T47D (cell line): ENCODE results near the gene SLC12A9.
"Not testable (repeated sequence)": the region's sequence is repeated elsewhere in the genome, so short reads cannot be mapped to it uniquely, and the experiment has no call there.

Experiments
- DNase-seq, 2 experiments: peaks; one replicate each; pipeline versions ENCODE4 v3.0.0 to v3.0.0-alpha.2; 2011 to 2012; ENCODE audit warnings: low read depth in 1 of 2, low spot score in 1 of 2
- JUND ChIP-seq: IDR thresholded peaks from 2 replicates; pipeline ENCODE4 v1.6.1; 2012; ENCODE audit warnings: low read depth
- in situ Hi-C: cut with HindIII; loops from 2 replicates; pipeline ENCODE4 v1.10.0; 2016; ENCODE audit warnings: low sequenced_read_pairs, low pct_unique_long_range_greater_than_20kb

SLC12A9 gene

DNA sequence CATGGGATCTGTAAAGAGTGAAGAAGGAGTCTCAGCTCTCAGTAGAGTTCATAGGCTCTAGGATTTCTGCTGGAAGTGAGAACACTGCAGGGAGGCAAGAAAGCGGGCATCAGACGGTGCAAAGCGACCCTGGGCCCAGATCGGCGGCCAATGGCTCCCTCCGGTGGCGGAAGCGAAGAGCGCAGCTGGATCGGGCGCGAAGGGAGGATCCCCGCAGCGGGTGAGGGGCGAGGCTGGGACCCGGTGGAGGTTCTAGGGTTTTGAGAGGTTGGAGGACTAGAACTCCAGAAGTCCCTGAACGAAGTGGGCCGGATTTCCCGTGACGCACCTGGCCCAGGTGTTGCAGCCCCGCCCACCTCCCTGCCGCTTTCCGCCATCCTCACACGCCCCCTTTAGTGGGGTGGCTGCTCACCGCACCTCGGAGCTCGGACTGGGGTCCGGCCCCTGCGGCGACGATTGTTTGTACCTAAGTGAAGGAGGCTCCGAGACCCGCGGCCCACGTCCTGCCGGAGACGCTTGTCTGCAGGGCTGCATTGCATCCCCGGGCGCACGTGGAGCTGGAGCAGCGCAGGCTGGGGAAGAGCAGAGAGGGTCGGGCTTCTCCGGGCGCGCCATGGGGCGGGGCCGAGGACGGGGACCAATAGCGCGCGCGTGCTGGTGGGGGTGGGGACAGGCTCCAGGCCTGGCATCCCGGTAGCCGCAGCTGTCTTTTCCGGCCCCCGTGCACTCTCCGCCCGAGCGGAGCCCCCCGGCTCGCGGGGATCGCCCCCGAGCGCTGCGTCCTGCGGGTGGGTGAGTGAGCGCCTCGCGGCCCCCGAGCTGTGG lies at the start of gene SLC12A9:
Gene SLC12A9 (plus strand): TSS at position 666 of the 825 bp plus-strand sequence. CDS start 1,485 bp downstream, outside the sequence.
- DNase-seq = peak; percentile 87 to 93
- no peak for TF ChIP-seq JUND
- in situ Hi-C loops = no loop called here

DNA sequence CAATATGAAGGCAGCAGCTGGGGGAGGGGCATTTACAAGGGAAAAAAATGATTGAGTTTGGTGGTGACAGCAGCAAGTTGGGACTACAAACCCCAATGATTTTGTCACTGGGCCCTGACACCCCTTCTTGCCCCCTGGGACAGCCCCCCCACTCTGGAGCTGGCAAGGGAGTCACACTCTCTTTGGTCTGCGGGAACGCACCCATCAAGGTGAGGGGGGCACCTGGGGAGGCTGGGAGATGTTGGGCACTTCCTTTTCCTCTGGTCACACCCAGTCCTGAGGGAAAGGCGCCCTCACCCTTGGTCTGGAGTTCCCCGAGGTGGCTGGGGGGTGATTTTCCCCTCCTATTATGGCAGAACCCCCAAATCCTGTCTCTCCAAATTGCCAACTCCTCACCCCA lies 49.6 kb upstream of the SLC12A9 start:
- in situ Hi-C loops = no loop called here
- no peak for DNase-seq
- no peak for TF ChIP-seq JUND

- TF ChIP-seq JUND = no peak
- in situ Hi-C loops = no loop called here
- DNase-seq = peak; percentile 76
Observed at GRCh38 chr7:100803398-100804161, 48.9 kb upstream of the SLC12A9 start.

- no peak for DNase-seq
- in situ Hi-C loops = no loop called here
Observed at GRCh38 chr7:100804681-100805431, 47.7 kb upstream of the SLC12A9 start.

GRCh38 chr7:100806276-100806675 lies 46.2 kb upstream of the SLC12A9 start:
- TF ChIP-seq JUND = no peak
- in situ Hi-C loops = no loop called here
- DNase-seq = no peak

More at GRCh38 chr7:100804681-100805431, 47.7 kb upstream of the SLC12A9 start:
- TF ChIP-seq JUND = no peak

DNA sequence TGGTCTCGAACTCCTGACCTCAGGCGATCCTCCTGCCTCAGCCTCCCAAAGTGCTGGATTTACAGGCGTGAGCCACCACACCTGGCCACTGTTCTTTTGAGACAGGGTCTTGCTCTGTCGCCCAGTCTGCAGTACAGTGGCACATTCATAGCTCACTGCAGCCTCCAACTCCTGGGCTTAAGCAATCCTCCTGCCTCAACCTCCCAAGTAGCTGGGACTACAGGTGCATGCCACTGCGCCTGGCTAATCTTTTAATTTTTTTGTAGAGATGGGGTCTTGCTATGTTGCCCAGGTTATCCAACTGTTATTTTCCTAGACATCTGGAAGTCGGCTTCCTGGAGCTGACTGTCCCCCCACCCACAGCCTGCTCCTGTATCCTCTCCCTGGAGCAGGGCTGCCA lies 45.6 kb upstream of the SLC12A9 start:
- in situ Hi-C loops, DNase-seq: not testable (repeated sequence)

DNA sequence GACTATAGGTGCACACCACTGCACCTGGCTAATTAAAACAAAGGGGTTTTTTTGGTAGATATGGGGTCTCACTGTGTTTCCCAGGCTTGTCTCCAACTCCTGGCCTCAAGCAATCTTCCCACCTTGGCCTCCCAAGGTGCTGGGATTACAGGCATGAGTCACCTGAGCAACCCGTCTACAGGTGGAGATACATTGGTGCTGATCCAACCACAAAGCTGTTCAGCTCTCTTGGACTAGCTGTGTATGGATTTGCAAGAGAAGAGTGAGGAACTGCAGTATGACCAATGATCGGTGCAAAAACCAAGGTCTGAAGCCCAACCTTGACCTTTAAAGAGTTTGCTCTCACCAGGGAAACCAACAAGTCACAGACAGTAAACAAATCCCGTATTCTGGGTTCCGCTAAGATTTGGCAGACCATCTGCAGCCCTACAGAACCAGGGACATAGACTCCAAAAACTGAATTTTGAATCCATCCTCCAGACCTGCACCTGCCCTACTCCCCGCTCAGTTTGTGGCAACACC lies 44.1 kb upstream of the SLC12A9 start:
- no peak for DNase-seq
- TF ChIP-seq JUND = no peak
- in situ Hi-C loops = no loop called here

GRCh38 chr7:100811480-100811879 lies 41.0 kb upstream of the SLC12A9 start:
- no peak for TF ChIP-seq JUND
- DNase-seq = no peak
- in situ Hi-C loops = no loop called here

DNA sequence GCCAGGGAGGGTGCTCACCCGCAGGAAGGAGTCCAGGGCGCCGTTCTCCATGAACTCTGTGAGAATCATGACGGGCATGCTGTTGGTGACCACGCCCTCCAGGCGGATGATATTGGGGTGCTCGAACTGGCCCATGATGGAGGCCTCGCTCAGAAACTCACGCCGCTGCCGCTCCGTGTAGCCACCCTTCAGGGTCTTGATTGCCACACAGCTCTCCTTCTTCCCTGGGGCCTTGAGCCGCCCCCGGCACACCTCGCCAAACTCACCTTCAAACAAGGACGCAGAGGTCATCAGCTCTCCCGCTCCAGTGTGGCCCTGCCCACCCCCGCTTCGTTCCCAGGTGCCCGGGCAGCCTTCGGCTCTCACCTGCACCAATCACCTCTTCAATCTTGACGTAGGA lies 39.8 kb upstream of the SLC12A9 start:
- in situ Hi-C loops = no loop called here
- no peak for TF ChIP-seq JUND
- no peak for DNase-seq

- in situ Hi-C loops, DNase-seq: not testable (repeated sequence)
Observed at GRCh38 chr7:100816515-100816914, 36.0 kb upstream of the SLC12A9 start.

- no peak for DNase-seq
- in situ Hi-C loops = no loop called here
- TF ChIP-seq JUND = no peak
Observed at GRCh38 chr7:100817097-100817496, 35.4 kb upstream of the SLC12A9 start.

DNA sequence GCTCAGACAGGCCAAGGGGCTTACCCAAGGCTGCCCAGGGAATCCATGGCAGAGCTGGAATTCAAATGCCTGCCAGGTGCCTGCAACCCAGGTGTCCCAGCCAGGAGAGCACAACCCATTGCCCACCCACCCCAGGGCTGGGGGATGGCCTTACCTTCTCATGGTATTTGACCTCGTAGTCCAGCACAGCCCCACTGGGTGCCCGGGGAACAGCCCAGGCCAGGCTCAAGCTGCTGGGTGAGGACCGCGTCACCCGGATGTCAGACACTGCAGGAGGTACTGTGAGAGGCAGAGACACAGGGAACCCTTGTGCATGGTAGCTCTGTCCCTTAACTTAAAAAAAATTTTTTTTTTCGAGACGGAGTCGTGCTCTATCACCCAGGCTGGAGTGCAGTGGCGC lies 34.1 kb upstream of the SLC12A9 start:
- no peak for DNase-seq
- in situ Hi-C loops = no loop called here
- TF ChIP-seq JUND = no peak

DNA sequence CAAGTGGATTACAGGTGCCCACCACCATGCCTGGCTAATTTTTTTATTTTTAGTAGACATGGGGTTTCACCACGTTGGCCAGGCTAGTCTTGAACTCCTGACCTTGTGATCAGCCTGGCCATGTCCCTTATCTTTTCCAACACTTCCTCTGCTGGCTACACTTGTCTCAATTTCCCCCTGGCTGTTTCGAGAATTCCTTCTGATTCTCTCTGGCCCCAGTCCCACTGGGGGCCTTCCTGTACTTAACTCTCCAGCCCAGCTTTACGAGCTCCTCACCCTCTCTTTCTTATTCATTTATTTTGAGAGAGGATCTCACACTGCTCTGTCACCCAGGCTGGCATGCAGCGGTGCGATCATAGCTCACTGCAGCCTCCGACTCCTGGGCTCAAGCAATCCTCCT lies 33.7 kb upstream of the SLC12A9 start:
- DNase-seq = no peak
- in situ Hi-C loops = no loop called here
- no peak for TF ChIP-seq JUND
